ENCODE measurements around the gene DNAJB13.

Gene DNAJB13

DNA sequence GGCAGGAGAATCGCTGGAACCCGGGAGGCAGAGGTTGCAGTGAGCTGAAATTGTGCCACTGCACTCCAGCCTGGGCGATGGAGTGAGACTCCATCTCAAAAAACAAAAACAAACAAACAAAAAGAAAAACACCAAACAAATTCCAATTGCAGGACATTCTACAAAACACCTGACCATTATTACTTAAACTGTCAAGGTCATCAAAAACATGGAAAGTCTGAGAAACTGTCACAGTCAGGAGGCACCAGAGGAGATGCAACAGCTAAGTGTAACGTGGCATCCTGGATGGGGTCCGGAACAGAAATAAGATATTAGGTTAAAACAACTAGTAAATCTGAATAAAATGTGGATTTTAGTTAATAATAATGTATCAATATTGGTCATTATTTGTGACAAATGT is 914 bp upstream of the DNAJB13 start:
- DNase-seq, result no peak

DNA sequence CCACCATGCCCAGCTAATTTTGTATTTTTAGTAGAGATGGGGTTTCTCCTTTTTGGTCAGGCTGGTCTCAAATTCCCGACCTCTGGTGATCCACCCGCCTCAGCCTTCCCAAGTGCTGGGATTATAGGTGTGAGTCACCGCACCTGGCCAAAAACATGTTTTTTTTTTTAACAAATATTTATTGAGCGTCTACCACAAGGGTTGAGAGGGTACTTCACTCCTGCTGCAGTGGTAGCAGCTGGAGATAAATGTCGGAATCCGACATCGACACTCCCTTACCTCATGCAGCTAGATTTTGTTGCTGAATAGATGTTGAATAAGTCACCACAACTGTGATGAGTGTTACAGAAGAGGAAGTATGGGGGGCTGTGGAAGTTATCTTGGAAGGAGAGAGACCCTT is 971 bp downstream of the DNAJB13 start:
- DNase-seq, result no peak

DNA sequence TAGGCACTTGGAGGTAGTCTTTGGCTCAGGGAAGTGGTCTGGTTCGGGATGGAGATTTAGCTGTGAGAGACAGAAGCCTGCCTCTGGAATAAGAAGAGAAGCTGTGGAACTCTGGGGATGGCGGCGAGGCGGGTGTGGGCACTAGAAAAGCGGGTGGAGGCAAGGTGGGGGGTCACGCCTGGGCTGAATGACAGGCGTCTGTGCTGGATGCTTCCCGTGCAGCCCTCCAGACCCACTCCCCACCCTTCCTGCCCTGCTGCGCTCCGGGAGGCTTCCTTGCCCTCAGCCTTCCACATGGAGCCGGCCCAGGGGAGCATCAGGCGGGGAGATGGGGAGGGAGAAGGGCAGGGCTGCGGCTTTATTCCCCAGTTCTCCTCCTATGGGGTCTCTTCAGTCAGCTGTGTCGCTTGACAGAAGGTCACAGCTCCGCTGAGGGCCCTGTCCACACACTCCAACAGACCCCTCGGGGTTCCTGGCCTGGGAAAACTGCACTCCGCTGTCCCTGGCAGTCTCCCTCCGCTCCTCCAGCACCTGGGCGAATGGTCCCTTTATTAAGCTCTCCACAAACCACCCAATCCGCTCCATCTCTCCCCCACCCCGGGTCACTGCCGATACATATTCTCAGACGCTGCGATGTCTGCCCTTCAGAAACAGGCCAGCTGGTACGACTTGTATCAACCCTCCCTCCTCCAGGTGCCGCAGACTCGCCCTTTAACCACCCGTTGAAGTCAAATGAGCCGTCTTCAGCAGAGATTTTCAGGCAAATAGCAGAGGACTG is 6.2 kb downstream of the DNAJB13 start:
- no peak for DNase-seq

DNA sequence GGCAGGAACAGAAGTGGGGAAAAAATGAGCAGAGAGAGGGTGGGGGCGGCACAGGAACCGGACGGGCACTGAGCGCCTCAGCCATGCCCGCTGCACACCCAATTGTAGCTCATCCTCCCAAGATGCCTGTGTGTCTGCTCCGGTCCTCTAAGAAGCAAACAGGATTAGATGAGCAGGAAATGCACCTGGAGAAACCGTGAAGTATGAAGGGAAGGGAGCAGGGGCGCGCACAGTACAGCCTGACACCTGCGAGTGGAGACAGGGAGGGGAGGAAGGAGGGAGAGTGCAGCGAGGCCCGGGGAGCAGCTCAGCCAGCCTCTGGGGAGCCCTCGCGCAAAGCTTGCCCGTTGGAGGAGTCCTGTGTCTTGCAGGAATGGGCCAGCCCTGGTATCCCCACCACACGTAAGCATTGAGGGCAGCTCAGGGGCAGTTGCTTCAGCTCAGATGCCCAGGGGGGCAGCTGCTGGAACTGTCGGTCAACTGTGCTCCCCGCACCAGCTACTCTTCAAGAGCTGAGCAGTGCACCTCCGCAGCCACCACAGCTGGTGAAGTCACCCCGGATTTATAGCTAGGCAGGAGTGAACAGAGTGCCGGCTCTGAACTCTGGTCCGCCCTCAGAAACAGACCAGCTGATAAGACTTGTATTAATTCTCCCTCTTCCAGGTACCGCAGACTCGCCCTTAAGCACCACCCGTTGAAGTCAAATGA is 7.0 kb downstream of the DNAJB13 start:
- no peak for DNase-seq

DNA sequence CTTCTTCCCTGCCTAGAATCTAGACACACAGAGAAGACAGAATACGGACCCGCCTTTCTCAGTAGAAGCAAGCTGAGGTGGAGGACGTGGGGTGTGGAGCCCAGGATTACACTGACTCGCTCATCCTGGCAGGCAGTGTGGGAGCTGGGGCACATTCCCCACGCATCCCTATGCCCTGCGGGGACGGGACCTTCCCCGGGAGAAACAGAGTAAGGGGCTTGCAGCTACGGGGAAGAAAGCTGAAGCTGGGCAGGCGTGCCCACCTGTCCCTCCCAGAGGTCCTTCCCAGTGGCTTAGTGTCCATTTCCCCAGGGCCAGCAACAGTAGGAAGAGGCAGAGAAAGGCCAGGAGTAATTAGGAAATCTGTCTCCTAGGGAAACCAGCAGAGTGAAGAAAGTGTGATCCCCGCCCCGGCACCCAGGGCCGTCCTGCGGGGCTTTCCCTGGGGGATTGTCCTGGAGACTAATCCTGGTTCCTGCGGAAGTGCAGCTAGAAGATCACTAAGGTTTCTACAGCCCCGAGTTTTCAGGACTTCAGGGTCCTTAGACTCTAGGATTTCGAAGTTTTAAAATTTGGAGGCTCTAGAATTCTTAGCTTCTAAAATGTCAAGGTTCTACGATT is 7.8 kb downstream of the DNAJB13 start:
- no peak for DNase-seq

DNA sequence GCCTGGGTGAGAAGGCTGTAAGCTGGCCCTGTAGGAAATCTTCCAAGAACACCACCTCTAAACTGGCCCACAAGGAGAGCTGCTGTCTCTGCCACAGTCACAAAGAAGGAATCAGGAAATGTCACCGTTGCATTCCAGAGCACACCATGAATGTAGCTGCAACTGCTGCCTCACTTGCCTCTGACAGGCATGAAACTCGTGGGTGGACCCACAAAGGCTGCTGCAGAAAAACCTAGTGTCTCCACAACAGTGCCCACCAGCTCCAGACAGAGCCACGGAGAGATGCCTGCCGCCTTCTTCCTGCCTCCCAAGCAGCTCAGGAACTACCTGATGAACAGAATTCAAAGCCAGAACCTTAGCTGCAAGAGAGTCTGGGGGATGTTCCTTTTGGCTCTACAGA is 10.5 kb downstream of the DNAJB13 start:
- DNase-seq, result no peak

DNA sequence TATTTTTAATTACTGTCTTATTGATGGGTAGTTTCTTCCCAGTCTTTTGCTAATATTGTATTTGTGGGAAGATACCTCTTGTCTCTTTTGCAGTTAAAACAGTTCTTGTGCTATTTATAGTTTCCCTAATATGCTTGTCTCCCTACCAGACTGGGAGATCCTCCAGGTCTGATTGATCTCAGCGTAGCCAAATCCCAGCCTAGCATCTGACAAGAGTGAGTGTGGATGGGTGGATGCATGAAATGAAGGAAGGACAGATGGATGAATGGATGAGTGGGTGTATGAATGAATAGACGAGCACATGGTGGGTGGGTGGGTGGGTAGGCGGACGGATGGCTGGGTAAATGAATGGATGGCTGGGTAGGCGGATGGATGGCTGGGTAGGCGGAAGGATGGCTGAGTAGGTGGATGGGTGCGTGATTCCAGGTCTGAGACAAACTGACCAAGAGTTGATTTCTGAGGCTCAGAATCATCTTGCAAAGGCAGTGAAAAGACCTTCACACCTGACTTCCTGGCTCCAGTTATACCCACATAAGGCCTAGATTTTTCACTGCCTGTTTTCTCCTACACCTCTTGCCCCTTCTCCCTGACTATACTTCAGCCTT is 11.4 kb downstream of the DNAJB13 start:
- DNase-seq, result no peak

DNA sequence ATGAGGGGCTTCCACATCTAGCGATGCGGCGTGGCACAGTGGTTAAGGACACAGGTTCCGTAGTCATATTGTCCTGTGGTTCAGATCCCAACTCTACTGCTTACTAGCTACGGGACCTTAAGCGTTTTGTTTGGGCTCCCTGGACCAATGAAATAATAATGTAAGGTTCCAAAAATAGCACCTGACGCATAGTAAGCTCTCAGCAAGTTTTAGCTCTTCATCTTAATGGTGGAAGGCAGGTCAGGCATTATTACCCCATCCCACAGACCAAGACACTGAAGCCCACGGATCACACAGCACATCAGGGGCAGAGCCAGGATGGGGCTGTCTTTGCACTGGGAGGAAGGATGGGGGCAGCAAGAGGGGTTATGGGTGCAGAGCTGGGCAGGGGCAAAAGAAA is 13.0 kb downstream of the DNAJB13 start:
- no peak for DNase-seq

DNA sequence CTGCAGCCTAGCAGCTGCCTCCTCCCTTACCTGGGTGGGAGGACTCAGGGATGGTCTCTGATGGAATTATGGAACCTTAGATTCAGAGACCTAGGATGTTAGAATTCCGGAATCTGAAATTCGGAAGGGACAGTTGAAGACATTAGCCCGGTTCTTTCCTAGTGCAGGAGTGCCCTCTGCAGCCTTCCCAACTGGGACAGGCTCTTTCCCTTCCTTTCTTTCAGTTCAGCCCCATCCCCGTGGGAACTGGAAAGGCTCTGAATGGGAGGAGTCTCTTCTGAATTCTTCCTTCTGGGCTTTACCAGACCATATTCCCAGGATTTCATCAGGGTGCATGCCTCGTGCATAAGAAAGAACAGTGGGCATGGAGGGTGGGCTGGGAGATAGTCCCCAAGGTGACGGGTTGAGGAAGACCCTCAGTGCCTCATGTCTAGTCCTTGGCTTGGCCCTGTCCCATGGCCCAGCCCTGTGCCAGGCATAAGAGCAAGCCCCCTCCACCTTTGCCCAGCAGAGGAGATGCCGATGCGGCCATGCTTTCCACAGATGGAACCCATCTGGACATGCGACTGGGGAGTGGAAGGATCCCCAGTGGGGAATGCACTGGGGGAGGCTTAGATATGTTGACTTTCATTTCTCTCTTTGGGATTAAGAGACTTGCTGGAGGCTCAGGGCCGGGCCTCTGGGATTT is 14.4 kb downstream of the DNAJB13 start:
- no peak for DNase-seq

DNA sequence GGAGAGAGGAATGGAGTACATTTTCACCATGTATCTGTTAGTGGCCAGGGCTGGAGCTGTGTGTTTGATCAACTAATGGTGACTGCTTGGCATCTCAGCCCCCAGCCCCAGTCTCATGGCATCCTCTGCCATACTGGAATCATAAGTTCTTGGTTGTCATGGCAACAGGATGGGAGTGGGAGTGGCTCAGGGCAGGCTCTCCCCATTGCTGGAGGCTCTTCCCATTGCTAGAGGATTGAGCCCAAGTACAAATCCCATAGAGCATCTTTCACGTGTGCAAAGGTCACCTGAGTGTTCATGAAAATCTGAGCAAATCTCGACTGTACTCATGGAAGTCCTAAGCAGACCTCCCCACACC is 14.9 kb downstream of the DNAJB13 start:
- DNase-seq, result no peak

DNA sequence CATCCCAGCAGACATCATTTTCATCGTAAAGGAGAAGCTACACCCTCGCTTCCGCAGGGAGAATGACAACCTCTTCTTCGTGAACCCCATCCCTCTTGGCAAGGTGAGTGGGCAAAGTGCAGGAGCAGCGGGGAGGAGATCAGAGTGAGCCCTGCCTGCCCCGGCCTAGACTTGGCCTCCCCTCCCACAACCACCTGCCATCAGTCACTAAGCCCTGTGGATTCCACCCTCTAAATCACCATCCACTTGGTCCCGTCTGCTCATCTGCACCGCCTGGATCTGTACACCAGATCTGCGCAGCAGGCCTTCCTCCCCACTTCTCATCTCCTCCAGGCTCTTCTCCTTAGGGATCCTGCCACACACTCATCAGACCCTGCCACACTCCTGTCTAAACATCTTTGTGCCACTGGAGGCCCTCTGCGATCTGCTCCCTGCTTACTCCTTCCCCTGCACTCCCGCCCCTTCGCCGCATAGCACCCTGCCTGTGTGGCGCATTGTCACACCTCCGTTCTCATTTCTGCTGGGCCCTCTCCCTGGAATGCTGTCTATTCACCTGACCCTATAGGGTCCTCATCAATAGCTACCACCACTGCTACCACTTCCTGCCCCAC is 17.6 kb downstream of the DNAJB13 start:
- no peak for DNase-seq

DNA sequence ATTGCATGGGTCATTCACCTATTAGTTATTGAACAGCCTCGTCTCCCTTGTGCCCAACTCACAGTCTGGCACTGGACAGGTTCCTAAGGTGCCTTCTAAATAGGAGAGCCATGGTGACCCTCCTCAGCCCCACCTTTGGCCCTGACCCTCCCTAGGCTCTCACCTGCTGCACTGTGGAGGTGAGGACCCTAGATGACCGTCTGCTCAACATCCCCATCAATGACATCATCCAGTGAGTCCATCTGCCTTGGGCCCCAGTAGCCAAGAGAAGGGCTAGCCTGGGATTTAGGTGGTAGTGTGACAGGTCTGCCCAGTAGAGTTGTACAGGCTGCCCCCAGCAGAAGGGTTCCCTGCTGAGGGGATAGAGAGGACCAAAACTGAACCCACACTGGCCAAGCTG is 18.3 kb downstream of the DNAJB13 start:
- no peak for DNase-seq

DNA sequence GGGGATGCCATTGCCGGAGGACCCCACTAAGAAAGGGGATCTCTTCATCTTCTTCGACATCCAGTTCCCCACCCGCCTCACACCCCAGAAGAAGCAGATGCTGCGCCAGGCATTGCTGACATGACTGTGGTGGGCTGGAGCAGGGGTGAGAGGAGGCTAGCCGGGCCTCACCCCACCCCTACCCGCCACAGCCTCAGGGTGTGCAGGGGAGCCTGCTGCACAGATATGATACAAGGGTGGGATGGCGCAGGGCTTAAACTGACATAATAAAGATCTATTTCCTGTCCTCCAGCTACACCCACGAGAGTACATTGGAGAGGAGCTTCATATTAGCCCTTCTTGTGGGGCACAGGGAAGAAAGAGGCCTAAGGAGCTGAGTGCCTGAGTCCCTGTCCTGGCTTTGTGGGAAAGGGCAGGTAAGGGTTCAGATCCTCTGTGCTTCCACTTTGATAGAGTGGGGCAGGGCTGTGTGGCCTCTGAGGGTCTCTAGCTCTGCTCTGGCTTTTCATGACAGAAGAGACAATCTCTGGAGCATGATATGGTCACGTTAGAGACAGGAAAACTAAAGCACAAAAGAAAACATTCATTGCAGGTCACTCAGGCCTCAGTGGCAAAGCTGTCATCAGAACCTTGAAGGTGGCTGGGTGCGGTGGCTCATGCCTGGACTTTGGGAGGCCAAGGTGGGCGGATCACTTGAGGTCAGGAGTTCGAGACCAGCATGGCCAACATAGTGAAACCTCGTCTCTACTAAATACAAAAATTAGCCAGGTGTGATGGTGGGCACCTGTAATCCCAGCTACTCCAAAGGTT is 19.4 kb downstream of the DNAJB13 start:
- DNase-seq, result no peak

DNA sequence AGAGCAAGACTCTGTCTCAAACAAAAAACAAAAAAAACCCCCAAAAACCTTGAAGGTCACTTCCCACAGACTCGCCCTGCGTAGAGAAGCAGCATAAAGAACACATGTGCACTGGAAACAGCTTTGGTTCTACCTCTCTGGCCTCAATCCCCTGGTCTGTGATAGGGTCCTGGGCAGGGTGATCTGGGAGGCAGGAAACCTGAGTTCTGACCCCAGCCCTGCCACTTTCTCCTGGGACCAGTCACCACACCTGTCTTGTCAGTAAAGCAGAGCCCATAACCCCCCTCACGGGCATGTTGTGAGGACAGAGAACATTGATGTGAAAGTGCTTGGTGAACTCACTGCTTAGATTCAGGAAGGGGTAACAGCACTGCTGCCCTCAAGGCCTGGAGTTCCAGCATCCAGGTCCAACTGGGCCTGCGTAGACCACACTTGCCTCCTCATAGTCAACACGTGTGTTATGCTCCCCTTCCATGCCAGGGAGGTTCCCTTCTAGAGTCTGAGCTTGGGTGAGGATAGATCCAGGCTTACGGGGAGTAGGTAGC is 20.4 kb downstream of the DNAJB13 start:
- DNase-seq, result no peak

DNA sequence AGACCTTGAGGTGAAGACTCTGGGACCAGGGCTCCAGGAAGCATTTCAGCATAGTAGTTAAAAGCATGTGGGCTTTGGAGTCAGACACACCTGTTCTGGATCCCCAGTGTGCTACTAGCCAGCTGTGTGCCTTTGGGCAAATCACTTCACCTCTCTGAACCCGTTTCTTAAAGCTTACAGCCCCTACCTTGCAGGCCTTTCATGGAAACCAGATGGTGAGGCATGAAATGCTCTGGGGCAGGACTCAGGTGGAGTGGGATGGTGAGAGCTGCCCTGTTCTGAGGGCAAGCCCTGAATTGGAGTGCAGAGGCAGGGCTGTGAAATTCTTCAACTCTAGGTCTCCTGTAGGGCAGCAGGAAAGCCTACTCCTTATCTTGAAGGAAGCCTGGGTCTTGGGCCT is 21.4 kb downstream of the DNAJB13 start:
- DNase-seq, result no peak

DNA sequence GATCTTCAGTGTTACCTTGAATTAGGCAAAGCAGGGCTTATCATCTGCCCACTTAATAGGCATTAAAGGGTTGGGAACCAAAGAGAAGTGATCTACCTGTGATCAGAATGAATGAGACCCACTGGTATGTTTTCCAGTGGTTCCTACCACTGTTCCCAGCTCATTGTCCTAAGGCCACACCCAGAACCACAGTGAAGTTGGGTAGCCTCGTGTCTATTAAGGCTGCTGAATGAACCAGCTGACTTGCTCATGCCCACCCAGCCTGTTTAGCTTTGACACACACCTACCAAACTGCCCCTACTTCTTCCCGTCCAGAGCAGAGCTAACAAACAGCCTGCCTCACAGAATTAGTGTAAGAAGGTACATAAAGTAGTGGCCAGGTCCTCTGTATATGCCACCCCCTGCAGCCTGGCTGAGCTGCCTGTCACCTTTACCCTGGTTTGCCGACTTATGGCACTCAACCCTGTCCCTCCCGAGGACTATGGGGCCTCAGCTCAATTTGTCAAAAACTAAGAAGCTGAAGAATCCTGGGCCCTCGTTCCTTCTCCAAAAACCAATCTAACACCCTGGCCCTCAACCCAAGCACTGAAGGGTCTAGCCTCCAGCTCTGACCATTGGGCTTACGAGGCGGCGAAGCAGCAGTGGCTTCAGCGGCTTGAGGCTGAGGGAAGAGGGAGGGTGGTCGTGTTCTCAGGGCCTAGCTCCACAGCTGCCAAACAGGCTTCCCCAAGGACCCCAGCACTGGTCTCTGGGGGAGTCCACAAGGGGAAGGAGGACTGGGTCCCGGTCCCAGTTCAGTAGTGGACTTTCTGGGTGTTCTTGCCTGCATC is 22.0 kb downstream of the DNAJB13 start:
- no peak for DNase-seq

DNA sequence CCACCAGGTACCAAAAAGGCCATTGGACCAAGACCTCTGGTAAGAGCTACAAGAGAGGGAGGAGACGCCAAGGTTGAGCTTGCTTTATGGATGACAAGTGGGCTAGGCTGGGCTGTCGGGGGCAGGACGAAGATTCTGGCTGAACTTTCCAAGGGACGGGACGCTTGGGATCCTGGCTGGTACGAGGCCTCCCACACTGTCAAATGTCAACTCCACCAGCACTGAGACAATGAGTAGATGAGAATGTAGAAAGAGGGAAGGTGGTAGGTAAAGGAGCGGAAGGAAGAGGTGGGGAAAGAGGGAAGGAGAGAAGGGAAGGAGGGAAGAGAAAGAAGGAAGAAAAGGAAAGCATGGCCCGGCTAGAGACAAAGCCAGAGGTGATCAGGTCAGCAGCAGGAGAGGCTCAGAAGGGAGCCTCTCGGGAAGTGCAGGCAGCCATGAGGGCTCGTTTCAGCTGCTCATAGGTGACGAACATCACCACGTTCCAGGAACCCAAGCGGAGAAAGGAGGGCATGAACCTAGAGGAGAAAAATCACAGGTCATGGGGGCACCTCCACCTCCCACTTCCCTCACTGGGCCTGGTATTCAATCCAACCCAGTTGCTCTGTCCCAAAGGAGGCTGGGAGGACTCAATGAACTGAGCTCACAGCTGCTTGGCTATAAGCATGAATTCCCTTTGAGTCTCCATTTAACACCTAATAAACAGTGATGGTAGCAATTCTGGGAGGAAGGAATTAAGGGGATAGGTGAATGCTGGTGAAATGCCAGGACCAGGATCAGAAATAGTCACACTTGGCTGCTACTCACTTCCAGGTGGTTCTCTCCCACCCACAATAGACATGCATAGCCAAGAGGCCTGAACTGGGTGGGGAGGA is 24.0 kb downstream of the DNAJB13 start:
- DNase-seq, result no peak

DNA sequence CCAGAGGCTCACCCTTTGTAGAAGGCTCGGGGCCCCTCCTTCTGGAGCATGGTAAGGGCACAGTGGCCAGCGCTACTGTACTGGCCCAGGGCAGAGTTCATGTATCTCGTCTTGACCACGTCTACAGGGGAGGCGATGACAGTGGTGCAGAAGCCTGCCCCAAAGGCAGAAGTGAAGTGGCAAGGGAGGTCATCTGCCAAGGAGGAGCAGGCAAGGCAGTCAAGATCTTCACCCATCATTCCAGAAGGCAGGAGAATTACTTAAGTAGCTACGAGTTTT is 24.6 kb downstream of the DNAJB13 start:
- no peak for DNase-seq

DNA sequence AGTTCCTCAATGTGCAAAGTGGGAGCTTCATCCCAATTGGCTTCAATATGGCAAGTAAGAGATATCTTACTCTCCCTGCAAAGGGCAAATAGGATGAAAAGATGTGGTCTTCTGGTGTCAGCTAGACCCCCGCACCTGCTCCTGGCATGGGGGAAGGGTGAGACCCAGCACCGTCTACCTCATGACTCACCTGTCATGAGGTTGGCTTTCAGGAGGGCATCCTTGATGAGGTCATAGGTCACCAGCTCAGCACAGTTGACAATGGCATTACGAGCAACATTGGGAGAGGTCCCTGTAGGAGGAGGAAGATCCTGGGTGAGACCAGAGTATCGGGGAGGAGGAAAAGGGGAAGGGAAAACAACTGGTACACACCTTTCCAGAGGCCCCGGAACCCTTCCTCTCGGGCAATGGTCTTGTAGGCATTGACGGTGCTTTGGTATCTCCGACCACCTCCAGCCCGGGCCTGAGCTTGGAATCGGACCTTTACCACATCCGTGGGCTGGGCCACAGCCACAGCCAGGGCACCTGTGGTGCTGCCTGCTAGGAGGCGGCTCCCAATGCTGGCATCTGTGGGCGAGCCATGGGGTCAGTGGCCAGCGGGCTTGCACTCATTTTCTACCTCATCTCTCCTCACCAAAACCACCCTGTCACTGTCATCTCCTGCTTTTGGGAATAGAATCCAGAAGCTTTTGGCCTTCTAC is 25.8 kb downstream of the DNAJB13 start:
- DNase-seq, result no peak
